ENCODE measurements around the gene RCN2.

- no peak for TF ChIP-seq CTCF (conservative IDR thresholded peaks at IDR 0.05 in 1 of 2, IDR thresholded peaks at IDR 0.05 in 1 of 2; ENCODE audit: low read depth in 1 of 2, low read length in 2 of 2)
- TF ChIP-seq EZH2 (IDR thresholded peaks at IDR 0.05; ENCODE audit: low read length, missing control alignments): no peak
Measured at GRCh38 chr15:76983590-76984375, 52.2 kb downstream of the RCN2 start.

Data from fibroblast of lung (primary cell).